ENCODE data around the gene CREM.

- TF ChIP-seq YY1 (IDR thresholded peaks at IDR 0.05; ENCODE audit: low read depth): no peak
- TF ChIP-seq EP300 (IDR thresholded peaks at IDR 0.05; ENCODE audit: borderline replicate concordance): no peak
- no peak for TF ChIP-seq RAD21 (IDR thresholded peaks at IDR 0.05; ENCODE audit: low read depth)
- TF ChIP-seq TCF12 (IDR thresholded peaks at IDR 0.05; ENCODE audit: low read depth): no peak
- no peak for TF ChIP-seq MAX (IDR thresholded peaks at IDR 0.05)
- no peak for TF ChIP-seq REST (IDR thresholded peaks at IDR 0.05; ENCODE audit: low read depth)
- no peak for TF ChIP-seq NFIC (IDR thresholded peaks at IDR 0.05)
- no peak for TF ChIP-seq CEBPB (IDR thresholded peaks at IDR 0.05)
- TF ChIP-seq USF1 (IDR thresholded peaks at IDR 0.05): no peak
- TF ChIP-seq TAF1 (IDR thresholded peaks at IDR 0.05; ENCODE audit: low read depth): no peak
- TF ChIP-seq TEAD4 (IDR thresholded peaks at IDR 0.05): no peak
- no peak for TF ChIP-seq FOXM1 (IDR thresholded peaks at IDR 0.05; ENCODE audit: borderline replicate concordance, low read depth)
- no peak for TF ChIP-seq EGR1 (IDR thresholded peaks at IDR 0.05)
- TF ChIP-seq CREB1 (IDR thresholded peaks at IDR 0.05; ENCODE audit: low read depth): no peak
Measured at GRCh38 chr10:35166607-35167006, 40.0 kb downstream of the CREM start.
